ENCODE results near the gene TYROBP.

DNA sequence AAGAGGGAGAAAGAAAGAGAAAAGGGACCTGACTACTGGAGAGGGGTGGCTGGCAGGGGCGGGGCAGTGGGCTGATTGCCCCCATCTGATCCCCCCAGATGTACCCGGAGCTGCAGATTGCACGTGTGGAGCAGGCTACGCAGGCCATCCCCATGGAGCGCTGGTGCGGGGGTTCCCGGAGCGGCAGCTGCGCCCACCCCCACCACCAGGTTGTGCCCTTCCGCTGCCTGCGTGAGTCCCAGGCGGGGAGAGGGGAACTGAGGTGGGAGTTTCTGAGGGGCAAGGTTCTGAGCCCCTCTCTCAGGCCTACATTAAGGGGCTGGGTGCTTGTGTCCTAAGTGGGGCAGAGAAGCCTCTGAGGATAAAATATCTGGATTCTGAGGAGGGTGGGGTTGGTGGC lies 37.3 kb downstream of the TYROBP start:
- TF ChIP-seq CTCF (IDR thresholded peaks at IDR 0.05; ENCODE audit: low read length) (no peak), EZH2 (IDR thresholded peaks at IDR 0.05; ENCODE audit: borderline replicate concordance, low read length) (no peak)

Measured in OCI-LY1 (cell line).